A549 (cell line): Measurements from ENCODE around the gene RAB14. TPM values are rescaled to one million over a fixed set of nuclear protein-coding genes. Genes with fewer than 3 reads are reported as not detected.
"Not testable (repeated sequence)": the region's sequence is repeated elsewhere in the genome, so short reads cannot be mapped to it uniquely, and the experiment has no call there.

ENCODE experiments used
- ATAC-seq, 2 experiments: fragments of 200-7000 bp in 1 of 2; fragments of >200 bp in 1 of 2; cut with Nextera tagmentation in 1 of 2; cut with Tn5 transposase in 1 of 2; 3 replicates each; pipeline versions ENCODE4 v1.8.0 to v1.9.1; 2018 to 2020; ENCODE audit warnings: mild to moderate bottlenecking in 1 of 2, moderate library complexity in 1 of 2
- CTCF ChIA-PET: fragments of 300-600 bp; sonication (Branson Sonifier 250); formaldehyde crosslinking; extraction: SDS; loops from one replicate; lab custom pipeline; 2021; ENCODE audit warnings: antibody characterized with exemption, inconsistent platforms; lab: Yijun Ruan, JAX
- POLR2A ChIA-PET: fragments of 350-600 bp; formaldehyde crosslinking; extraction: SDS; loops from one replicate; lab custom pipeline; 2021; ENCODE audit warnings: antibody characterized with exemption, inconsistent platforms; lab: Yijun Ruan, JAX
- DNase-seq, 2 experiments: peaks; one replicate each; pipeline versions ENCODE4 v3.0.0 to v3.0.0-alpha.2; 2011 to 2016; ENCODE audit warnings: low read depth in 1 of 2, low spot score in 1 of 2
- FAIRE-seq: peaks from 2 replicates; lab custom pipeline; 2011; peaks lifted over from hg19 to GRCh38; lab: Jason Lieb, UNC
- H3K27ac ChIP-seq, 2 experiments: fragments of >200 bp; sonication (Bioruptor Twin); formaldehyde crosslinking; 3 replicates each; pipeline ENCODE4 v1.5.1; 2016 to 2017
- H3K4me1 ChIP-seq: fragments of >200 bp; sonication (Bioruptor Twin); formaldehyde crosslinking; 3 replicates; pipeline ENCODE4 v1.6.1; 2016
- H3K4me2 ChIP-seq: fragments of >200 bp; sonication (Bioruptor Twin); formaldehyde crosslinking; 3 replicates; pipeline ENCODE4 v1.6.1; 2016
- H3K4me3 ChIP-seq: fragments of >200 bp; sonication (Bioruptor Twin); formaldehyde crosslinking; 3 replicates; pipeline ENCODE4 v1.5.1; 2016
- H3K9me3 ChIP-seq: fragments of >200 bp; sonication (Bioruptor Twin); formaldehyde crosslinking; 3 replicates; pipeline ENCODE4 v1.6.1; 2016
- CBX2 ChIP-seq: fragments of 200-600 bp; sonication (generic); IDR thresholded peaks from 2 replicates; pipeline ENCODE4 v1.6.1; 2016; ENCODE audit warnings: low read depth, mild to moderate bottlenecking, borderline replicate concordance
- CEBPB ChIP-seq, 2 experiments: fragments of >200 bp in 1 of 2; sonication (Bioruptor Twin) in 1 of 2; formaldehyde crosslinking in 1 of 2; IDR thresholded peaks; 2 replicates each; pipeline ENCODE4 v1.6.1; 2012 to 2016
- CHD2 ChIP-seq: fragments of 150-350 bp; IDR thresholded peaks from 2 replicates; pipeline ENCODE4 v1.6.1; 2014; ENCODE audit warnings: low read length; ENCODE audit not compliant: partially characterized antibody
- FOSB ChIP-seq: fragments of 250-450 bp; sonication (Bioruptor Pico); IDR thresholded peaks from 2 replicates; pipeline ENCODE4 v1.5.0; 2020; ENCODE audit warnings: mild to moderate bottlenecking, moderate library complexity
- FOSL2 ChIP-seq, 2 experiments: fragments of 450-650 bp in 1 of 2; fragments of >200 bp in 1 of 2; sonication (Bioruptor Twin) in 1 of 2; formaldehyde crosslinking; IDR thresholded peaks; 2 replicates each; pipeline versions ENCODE4 v1.5.0 to v1.6.1; 2016 to 2020; ENCODE audit warnings: mild to moderate bottlenecking in 1 of 2, moderate library complexity in 1 of 2
- MAFK ChIP-seq: fragments of 450-650 bp; IDR thresholded peaks from 2 replicates; pipeline ENCODE4 v1.6.1; 2014; ENCODE audit not compliant: partially characterized antibody
- NR3C1 ChIP-seq: fragments of >200 bp; sonication (Bioruptor Twin); formaldehyde crosslinking; IDR thresholded peaks from 3 replicates; pipeline ENCODE4 v1.6.1; 2017
- PHF8 ChIP-seq: fragments of 200-600 bp; sonication (generic); IDR thresholded peaks from 2 replicates; pipeline ENCODE4 v1.6.1; 2016; ENCODE audit warnings: low read depth, mild to moderate bottlenecking, antibody characterized with exemption, moderate library complexity, borderline replicate concordance
- RARB ChIP-seq: fragments of 250-450 bp; sonication (Bioruptor Pico); IDR thresholded peaks from 2 replicates; pipeline ENCODE4 v1.8.0; 2021; ENCODE audit warnings: mild to moderate bottlenecking, moderate library complexity
- RCOR1 ChIP-seq: fragments of 150-350 bp; IDR thresholded peaks from 2 replicates; pipeline ENCODE4 v1.6.1; 2014; ENCODE audit warnings: antibody characterized with exemption, low read length, low read depth
- RNF2 ChIP-seq: fragments of 200-600 bp; sonication (generic); IDR thresholded peaks from 2 replicates; pipeline ENCODE4 v1.6.1; 2016; ENCODE audit warnings: low read depth, mild to moderate bottlenecking, antibody characterized with exemption, moderate library complexity, borderline replicate concordance
- TFCP2L1 ChIP-seq: fragments of 250-450 bp; sonication (Bioruptor Pico); IDR thresholded peaks from 2 replicates; pipeline ENCODE4 v1.5.0; 2021; ENCODE audit warnings: mild to moderate bottlenecking
- WGBS: methylation state at CpG from one replicate; pipeline ENCODE4 v1.1.6; 2017; ENCODE audit errors: missing lambda C conversion rate; 5-methylcytosine and 5-hydroxymethylcytosine counted together
- polyA plus RNA-seq, 4 experiments: library from polyadenylated mRNA; depleted of rRNA in 3 of 4; stranded (reverse); fragments of >200 nt; fragmentation: RNase III in 1 of 4; extraction: RNeasy Plus Mini Kit Qiagen cat#74134 plus additional on column Dnase treatment in 1 of 4; gene quantifications; 2 replicates in 3 of 4; 3 replicates in 1 of 4; pipeline ENCODE4 v1.2.3, GENCODE V29; 2011 to 2017

Gene RAB14
- polyA plus RNA-seq, 2 of the 4 experiments (the other 2 are of a cell fraction) = 38.4 to 54.1 TPM

GRCh38 chr9:121182989-121183388 is 18.7 kb downstream of the RAB14 start:
- no peaks in the 10 kb centered on the region for H3K9me3 ChIP-seq
- DNase-seq = no peak
- POLR2A ChIA-PET = no interaction called here
- no peak for FAIRE-seq
- ATAC-seq = no peak
- peak overlapping the region; percentile 59 for H3K4me2 ChIP-seq
- TF ChIP-seq FOSL2 (IDR thresholded peaks at IDR 0.05) (no peak), FOSL2 (CRISPR knock-in tag; IDR thresholded peaks at IDR 0.05) (no peak), PHF8 (no peak), CBX2 (no peak), RNF2 (no peak), TFCP2L1 (CRISPR knock-in tag) (no peak), RARB (CRISPR knock-in tag) (no peak)
- CTCF ChIA-PET = interaction anchor here (1.6 kb wide), 1 partner anchor 12 kb away, joined by 5 read pairs; no protein-coding TSS in a partner anchor
- H3K27ac ChIP-seq = 0 out of 6 replicates have a peak overlapping the region, but pooled peaks of 1 of the 2 experiments have one; percentile 15
- no peak overlapping the region; the same call in 2 of the 3 replicates for H3K4me3 ChIP-seq
- H3K4me1 ChIP-seq = peaks cover 58% of the 10 kb centered on the region

GRCh38 chr9:121182101-121182836 is 19.4 kb downstream of the RAB14 start:
- H3K4me3 ChIP-seq = no peak overlapping the region; the same call in 2 of the 3 replicates
- no peak for ATAC-seq
- peak overlapping the region; percentile 59 for H3K4me2 ChIP-seq
- H3K4me1 ChIP-seq = peaks cover 51% of the 10 kb centered on the region
- H3K27ac ChIP-seq = 0 out of 6 replicates have a peak overlapping the region, but pooled peaks of 1 of the 2 experiments have one; percentile 15
- 84% methylated on average over 3 of the region's 3 CpGs for WGBS
- ChIA-PET POLR2A (interaction anchor here (0.6 kb wide), 1 partner anchor 13 kb away, joined by 4 read pairs; no protein-coding TSS in a partner anchor), CTCF (interaction anchor here (0.7 to 1.6 kb wide), 4 partner anchors 12 to 20 kb away, joined by 3 to 5 read pairs (median 3); no protein-coding TSS in a partner anchor)
- no peak for DNase-seq
- TF ChIP-seq NR3C1 = no peak
- TF ChIP-seq RCOR1 = no peak
- TF ChIP-seq FOSB (CRISPR knock-in tag) = no peak
- no peak for TF ChIP-seq CBX2
- no peak for FAIRE-seq
- no peaks in the 10 kb centered on the region for H3K9me3 ChIP-seq

- H3K9me3 ChIP-seq = no peaks in the 10 kb centered on the region
- FAIRE-seq (no peak), DNase-seq (no peak), ATAC-seq (peak in 1 of 2 experiments; percentile 42; a peak in 3 of 6 replicates)
- peaks cover 49% of the 10 kb centered on the region for H3K4me1 ChIP-seq
- ChIA-PET POLR2A (no interaction called here), CTCF (interaction anchor here (0.7 to 1.5 kb wide), 3 partner anchors 9 to 33 kb away, joined by 3 to 7 read pairs (median 3); no protein-coding TSS in a partner anchor)
- no peak for TF ChIP-seq CHD2
- peak; percentile 41 for TF ChIP-seq MAFK
- 52% methylated on average over 3 of the region's 3 CpGs for WGBS
- H3K27ac ChIP-seq = no peak overlapping the region
- H3K4me2 ChIP-seq = peak overlapping the region; percentile 51; the same call in 2 of the 3 replicates
- H3K4me3 ChIP-seq = no peak overlapping the region
Observed at GRCh38 chr9:121179930-121180681, 21.6 kb downstream of the RAB14 start.

GRCh38 chr9:121179373-121179721 is 22.3 kb downstream of the RAB14 start:
- FAIRE-seq, POLR2A ChIA-PET, H3K27ac ChIP-seq, H3K4me3 ChIP-seq, H3K9me3 ChIP-seq, CTCF ChIA-PET: not testable (repeated sequence)
- WGBS = 22% methylated on average over 1 of the region's 1 CpG
- H3K4me2 ChIP-seq = peak overlapping the region; percentile 51; the same call in 2 of the 3 replicates
- ATAC-seq = peak in 1 of 2 experiments; percentile 35; a peak in 1 of 6 replicates
- TF ChIP-seq CEBPB (IDR thresholded peaks at IDR 0.05) = peak in 1 of 2 experiments; percentile 55; a peak in 2 of 4 replicates
- peak in 1 of 2 experiments; percentile 22 for DNase-seq
- H3K4me1 ChIP-seq = peaks cover 46% of the 10 kb centered on the region
